ENCODE measurements around the gene IFNG.
A peak's percentile ranks its signal among the peaks of the same experiment; 100 is the strongest.

The IFNG gene

GRCh38 chr12:68166317-68166831, 6.8 kb upstream of the IFNG start:
- DNase-seq: no peak

- DNase-seq: no peak
Measured at GRCh38 chr12:68163560-68164081, 4.1 kb upstream of the IFNG start.

- DNase-seq: no peak
Measured at GRCh38 chr12:68162374-68162773, 2.8 kb upstream of the IFNG start.

GRCh38 chr12:68158432-68158831, 1.1 kb downstream of the IFNG start:
- peak in 1 of 2 donors; percentile 61 for DNase-seq

GRCh38 chr12:68157380-68157779, 2.2 kb downstream of the IFNG start:
- no peak for DNase-seq

- DNase-seq: no peak
Measured at GRCh38 chr12:68156636-68157035, 2.9 kb downstream of the IFNG start.

- no peak for DNase-seq
Measured at GRCh38 chr12:68154779-68155178, 4.8 kb downstream of the IFNG start.

- DNase-seq: no peak
Measured at GRCh38 chr12:68148261-68148951, 11.1 kb downstream of the IFNG start.

GRCh38 chr12:68140556-68140955, 19.0 kb downstream of the IFNG start:
- no peak for DNase-seq

GRCh38 chr12:68139941-68140340, 19.6 kb downstream of the IFNG start:
- DNase-seq: peak; percentile 15 to 60

- DNase-seq: peak; percentile 18 to 71
Measured at GRCh38 chr12:68139001-68139400, 20.5 kb downstream of the IFNG start.

- peak; percentile 2 to 28 for DNase-seq
Measured at GRCh38 chr12:68138480-68138879, 21.1 kb downstream of the IFNG start.

- no peak for DNase-seq
Measured at GRCh38 chr12:68137335-68137830, 22.2 kb downstream of the IFNG start.

GRCh38 chr12:68135520-68135919, 24.0 kb downstream of the IFNG start:
- no peak for DNase-seq

- DNase-seq: no peak
Measured at GRCh38 chr12:68131867-68132414, 27.6 kb downstream of the IFNG start.

GRCh38 chr12:68129979-68130378, 29.6 kb downstream of the IFNG start:
- DNase-seq: no peak

- DNase-seq: no peak
Measured at GRCh38 chr12:68122236-68122920, 37.2 kb downstream of the IFNG start.

- no peak for DNase-seq
Measured at GRCh38 chr12:68121143-68121542, 38.4 kb downstream of the IFNG start.

- peak in 1 of 2 donors; percentile 27 for DNase-seq
Measured at GRCh38 chr12:68119724-68120211, 39.8 kb downstream of the IFNG start.

- no peak for DNase-seq
Measured at GRCh38 chr12:68119250-68119649, 40.3 kb downstream of the IFNG start.

GRCh38 chr12:68118096-68118755, 41.3 kb downstream of the IFNG start:
- DNase-seq: no peak

GRCh38 chr12:68117661-68118060, 41.9 kb downstream of the IFNG start:
- DNase-seq: no peak

- DNase-seq: peak; percentile 66 to 71
Measured at GRCh38 chr12:68115281-68115680, 44.3 kb downstream of the IFNG start.
